Measurements from ENCODE around the gene CXCR6. TPM values are rescaled to one million over a fixed set of nuclear protein-coding genes. Genes with fewer than 3 reads are reported as not detected.
"Not testable (repeated sequence)": the region's sequence is repeated elsewhere in the genome, so short reads cannot be mapped to it uniquely, and the experiment has no call there.

The CXCR6 gene
- total RNA-seq, 1 donor from 2014 or later, result 15.2 TPM

GRCh38 chr3:45986303-45986982, 43.2 kb downstream of the CXCR6 start:
- H3K36me3 Mint-ChIP-seq (ENCODE audit: low read depth), result peaks cover 67% of the 10 kb centered on the region
- intact Hi-C loops (cut with micrococcal nuclease), result no loop called here
- H3K9me3 Mint-ChIP-seq, result no peaks in the 10 kb centered on the region
- peaks cover 63% of the 10 kb centered on the region for H3K4me1 Mint-ChIP-seq
- H3K27ac Mint-ChIP-seq, result peak overlapping the region; percentile 18
- no peak overlapping the region for H3K4me3 Mint-ChIP-seq
- DNase-seq, result no peak
- no peaks in the 10 kb centered on the region for H3K27me3 Mint-ChIP-seq

DNA sequence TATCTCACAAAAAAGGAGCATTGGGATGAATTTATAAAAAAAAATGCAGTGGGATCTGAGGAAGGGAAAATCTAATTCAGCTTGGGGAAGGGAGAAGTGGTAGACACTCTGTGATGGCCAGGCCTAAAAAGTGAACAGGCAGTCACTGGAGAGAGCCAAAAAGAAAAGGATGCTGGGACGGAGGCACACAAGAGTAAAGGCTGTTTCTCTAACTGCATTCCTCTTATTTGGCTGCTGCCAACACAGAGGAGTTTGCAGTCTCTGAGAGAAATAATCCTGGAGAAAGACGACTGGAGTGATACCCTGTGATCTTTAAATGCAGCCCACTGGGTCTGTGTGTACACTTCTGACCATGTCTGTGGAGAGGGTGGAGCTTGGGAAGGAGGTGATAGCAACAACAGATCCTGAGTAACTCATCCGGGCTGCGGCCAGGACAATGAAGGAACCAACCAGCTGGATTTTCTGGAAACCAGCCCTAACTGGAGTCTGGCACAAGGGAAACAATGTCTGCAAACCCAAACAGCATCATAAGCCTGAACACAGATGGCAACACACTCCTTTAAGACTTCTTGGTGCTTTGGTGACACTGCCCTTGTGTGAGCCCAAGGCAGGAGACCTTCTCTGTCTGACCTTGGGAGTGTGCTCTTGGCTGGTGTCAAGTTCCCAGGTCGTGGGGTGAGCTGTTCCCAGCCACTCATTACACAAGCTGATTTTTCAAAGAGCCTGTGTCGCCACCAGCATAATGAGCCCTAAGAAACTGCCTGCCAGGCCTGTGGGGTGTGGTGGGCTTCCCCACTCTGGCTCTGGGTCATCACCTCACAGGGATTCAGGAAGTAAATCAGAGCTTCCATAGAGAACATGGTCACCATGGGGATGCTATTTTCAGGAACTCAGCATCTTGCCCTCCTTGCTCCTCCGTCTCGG, 44.4 kb downstream of the CXCR6 start:
- H3K4me3 Mint-ChIP-seq, result no peak overlapping the region
- DNase-seq, result no peak
- intact Hi-C loops (cut with micrococcal nuclease), result no loop called here
- peaks cover 68% of the 10 kb centered on the region for H3K4me1 Mint-ChIP-seq
- H3K27ac Mint-ChIP-seq, result peak overlapping the region; percentile 64
- H3K9me3 Mint-ChIP-seq, result no peaks in the 10 kb centered on the region
- no peaks in the 10 kb centered on the region for H3K27me3 Mint-ChIP-seq
- H3K36me3 Mint-ChIP-seq (ENCODE audit: low read depth), result peaks cover 65% of the 10 kb centered on the region

DNA sequence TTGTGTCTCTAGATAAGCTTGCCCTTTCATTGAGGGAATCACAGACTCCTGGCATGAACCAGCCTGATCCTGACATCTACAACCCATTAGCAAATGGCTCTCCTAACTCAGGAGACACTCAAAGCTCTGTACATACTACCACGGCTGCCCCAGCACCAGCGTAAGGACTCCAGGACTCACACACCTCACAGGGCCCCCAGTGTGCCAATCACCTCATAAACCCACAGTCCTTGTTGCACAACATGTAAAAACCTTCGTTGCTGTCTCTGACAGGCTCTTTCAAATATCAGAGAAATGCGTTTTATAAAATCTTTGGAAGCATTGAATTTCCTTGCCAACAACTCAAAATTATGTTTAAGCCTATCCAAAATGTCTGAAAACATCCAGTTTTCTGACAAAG, 45.1 kb downstream of the CXCR6 start:
- H3K27ac Mint-ChIP-seq, result peak overlapping the region; percentile 64
- no peak overlapping the region for H3K4me3 Mint-ChIP-seq
- no peak for DNase-seq
- H3K9me3 Mint-ChIP-seq, result peaks cover 6% of the 10 kb centered on the region
- H3K27me3 Mint-ChIP-seq, result no peaks in the 10 kb centered on the region
- intact Hi-C loops (cut with micrococcal nuclease), result no loop called here
- peaks cover 70% of the 10 kb centered on the region for H3K4me1 Mint-ChIP-seq
- H3K36me3 Mint-ChIP-seq (ENCODE audit: low read depth), result peaks cover 64% of the 10 kb centered on the region

DNA sequence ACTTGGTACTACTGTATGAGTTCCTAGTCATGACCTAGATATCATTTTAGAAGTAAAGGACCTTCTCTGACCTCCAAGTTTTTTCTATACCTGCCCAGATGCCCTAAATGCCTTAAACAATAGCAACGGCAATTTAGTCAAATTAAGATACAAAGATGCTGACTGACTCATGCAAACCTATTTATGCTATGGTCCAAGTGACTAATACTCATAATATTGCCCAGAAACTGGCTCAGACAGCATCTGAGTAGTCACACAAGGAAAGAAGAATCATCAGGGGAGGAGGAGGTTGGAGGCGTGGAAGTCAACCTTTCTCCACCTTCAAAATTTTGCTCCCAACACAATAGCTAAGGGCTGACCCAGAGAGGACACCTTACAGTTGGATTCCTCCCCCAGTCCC, 45.5 kb downstream of the CXCR6 start:
- no peaks in the 10 kb centered on the region for H3K27me3 Mint-ChIP-seq
- peaks cover 6% of the 10 kb centered on the region for H3K9me3 Mint-ChIP-seq
- DNase-seq, result no peak
- peaks cover 61% of the 10 kb centered on the region for H3K36me3 Mint-ChIP-seq (ENCODE audit: low read depth)
- peaks cover 72% of the 10 kb centered on the region for H3K4me1 Mint-ChIP-seq
- H3K27ac Mint-ChIP-seq, result peak overlapping the region; percentile 72
- H3K4me3 Mint-ChIP-seq, result no peak overlapping the region
- intact Hi-C loops (cut with micrococcal nuclease), result no loop called here

DNA sequence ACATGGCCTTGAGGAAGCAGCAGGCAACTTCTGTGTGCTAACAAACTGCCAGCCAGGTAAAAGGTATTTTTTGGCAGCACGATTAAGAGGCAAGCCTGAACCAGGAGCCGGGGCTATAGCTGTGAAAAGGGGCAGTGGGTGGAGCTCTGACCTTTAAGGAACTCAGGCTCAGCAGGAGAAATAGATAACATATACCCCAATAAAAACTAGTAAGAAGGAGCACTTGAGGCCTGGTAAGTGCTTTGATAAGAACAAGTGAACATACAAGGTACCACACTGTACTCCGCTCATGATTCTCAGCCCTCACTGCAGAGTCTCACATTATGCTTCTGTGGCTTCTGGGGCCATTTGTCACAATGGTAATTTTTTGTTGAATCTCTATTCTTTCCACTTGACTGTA, 46.9 kb downstream of the CXCR6 start:
- Mint-ChIP-seq H3K4me1 (peaks cover 73% of the 10 kb centered on the region), H3K36me3 (ENCODE audit: low read depth) (peaks cover 51% of the 10 kb centered on the region), H3K27me3 (no peaks in the 10 kb centered on the region), H3K27ac (peak overlapping the region; percentile 9), H3K4me3 (no peak overlapping the region), H3K9me3 (peaks cover 6% of the 10 kb centered on the region)
- DNase-seq, result no peak
- intact Hi-C loops (cut with micrococcal nuclease), result no loop called here

GRCh38 chr3:45991341-45991740, 48.1 kb downstream of the CXCR6 start:
- H3K4me1 Mint-ChIP-seq, result peaks cover 71% of the 10 kb centered on the region
- peaks cover 43% of the 10 kb centered on the region for H3K36me3 Mint-ChIP-seq (ENCODE audit: low read depth)
- DNase-seq, result no peak
- H3K4me3 Mint-ChIP-seq, result no peak overlapping the region
- H3K27me3 Mint-ChIP-seq, result no peaks in the 10 kb centered on the region
- intact Hi-C loops (cut with micrococcal nuclease), result no loop called here
- peak overlapping the region; percentile 63 for H3K27ac Mint-ChIP-seq
- peaks cover 6% of the 10 kb centered on the region for H3K9me3 Mint-ChIP-seq

DNA sequence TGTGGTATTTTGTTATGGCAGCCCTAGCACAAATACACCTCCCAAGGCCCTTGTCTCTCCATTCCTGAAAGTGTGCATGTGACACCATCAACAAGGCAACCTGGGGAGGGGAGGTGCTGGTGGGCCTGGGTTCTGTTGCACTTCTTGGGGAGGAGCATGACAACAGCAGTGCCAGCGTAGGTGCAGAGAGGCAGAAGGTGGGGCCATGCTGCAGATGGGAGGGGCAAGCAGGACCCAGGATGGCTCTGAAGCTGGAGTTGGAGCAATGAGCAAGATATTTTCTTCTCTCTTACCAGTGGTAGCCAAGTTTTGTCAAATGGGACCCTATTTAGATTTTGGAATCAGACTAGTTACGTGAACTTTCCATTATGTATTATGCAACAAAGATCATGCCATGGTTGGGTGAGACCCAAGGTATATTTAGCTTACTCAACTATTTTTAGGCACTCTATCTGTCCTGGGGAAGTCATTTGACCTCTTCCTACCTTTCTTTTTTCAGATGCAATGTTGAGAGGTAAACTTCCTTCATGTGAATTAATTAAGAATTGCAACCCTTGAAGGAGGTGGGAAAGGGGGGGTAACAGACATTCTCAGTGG, 49.0 kb downstream of the CXCR6 start:
- DNase-seq, result no peak
- intact Hi-C loops (cut with micrococcal nuclease), result loop anchor here (2.0 kb wide), 1 partner anchor 41 kb away; no protein-coding TSS in a partner anchor
- H3K36me3 Mint-ChIP-seq (ENCODE audit: low read depth), result peaks cover 37% of the 10 kb centered on the region

GRCh38 chr3:45992821-45993221, 49.6 kb downstream of the CXCR6 start:
- Mint-ChIP-seq H3K9me3 (peaks cover 6% of the 10 kb centered on the region), H3K27me3 (peaks cover under 1% of the 10 kb centered on the region), H3K27ac (peak overlapping the region; percentile 87), H3K4me1 (peaks cover 65% of the 10 kb centered on the region), H3K36me3 (ENCODE audit: low read depth) (peaks cover 34% of the 10 kb centered on the region), H3K4me3 (peak overlapping the region; percentile 69)
- intact Hi-C loops (cut with micrococcal nuclease), result loop anchor here (1.0 to 2.0 kb wide), 4 partner anchors 12 to 77 kb away; no protein-coding TSS in a partner anchor
- no peak for DNase-seq

More for the DNA sequence above, 49.0 kb downstream of the CXCR6 start:
- H3K4me3 Mint-ChIP-seq, result peak overlapping the region; percentile 25
- H3K27ac Mint-ChIP-seq, result peak overlapping the region; percentile 87
- H3K27me3 Mint-ChIP-seq, result no peaks in the 10 kb centered on the region
- peaks cover 6% of the 10 kb centered on the region for H3K9me3 Mint-ChIP-seq
- peaks cover 69% of the 10 kb centered on the region for H3K4me1 Mint-ChIP-seq

GRCh38 chr3:45993421-45994027, 50.3 kb downstream of the CXCR6 start:
- intact Hi-C loops (cut with micrococcal nuclease), result loop anchor here (1.0 to 2.0 kb wide), 5 partner anchors 12 to 77 kb away; no protein-coding TSS in a partner anchor
- H3K27ac Mint-ChIP-seq, result peak overlapping the region; percentile 87
- H3K27me3 Mint-ChIP-seq, result peaks cover 7% of the 10 kb centered on the region
- peaks cover 63% of the 10 kb centered on the region for H3K4me1 Mint-ChIP-seq
- peaks cover 30% of the 10 kb centered on the region for H3K36me3 Mint-ChIP-seq (ENCODE audit: low read depth)
- DNase-seq, result peak; percentile 81
- H3K4me3 Mint-ChIP-seq, result peak overlapping the region; percentile 69
- H3K9me3 Mint-ChIP-seq, result peaks cover 6% of the 10 kb centered on the region

- intact Hi-C loops (cut with micrococcal nuclease), result loop anchor here (1.0 to 2.0 kb wide), 3 partner anchors 24 to 71 kb away; partner anchors contain the start of gene CXCR6
- Mint-ChIP-seq H3K36me3 (ENCODE audit: low read depth) (peaks cover 28% of the 10 kb centered on the region), H3K4me1 (peaks cover 57% of the 10 kb centered on the region), H3K4me3 (peak overlapping the region; percentile 89), H3K27ac (peak overlapping the region; percentile 96), H3K27me3 (peaks cover 14% of the 10 kb centered on the region), H3K9me3 (peaks cover 8% of the 10 kb centered on the region)
- peak; percentile 82 for DNase-seq
Measured at GRCh38 chr3:45994419-45995235, 51.4 kb downstream of the CXCR6 start.

DNA sequence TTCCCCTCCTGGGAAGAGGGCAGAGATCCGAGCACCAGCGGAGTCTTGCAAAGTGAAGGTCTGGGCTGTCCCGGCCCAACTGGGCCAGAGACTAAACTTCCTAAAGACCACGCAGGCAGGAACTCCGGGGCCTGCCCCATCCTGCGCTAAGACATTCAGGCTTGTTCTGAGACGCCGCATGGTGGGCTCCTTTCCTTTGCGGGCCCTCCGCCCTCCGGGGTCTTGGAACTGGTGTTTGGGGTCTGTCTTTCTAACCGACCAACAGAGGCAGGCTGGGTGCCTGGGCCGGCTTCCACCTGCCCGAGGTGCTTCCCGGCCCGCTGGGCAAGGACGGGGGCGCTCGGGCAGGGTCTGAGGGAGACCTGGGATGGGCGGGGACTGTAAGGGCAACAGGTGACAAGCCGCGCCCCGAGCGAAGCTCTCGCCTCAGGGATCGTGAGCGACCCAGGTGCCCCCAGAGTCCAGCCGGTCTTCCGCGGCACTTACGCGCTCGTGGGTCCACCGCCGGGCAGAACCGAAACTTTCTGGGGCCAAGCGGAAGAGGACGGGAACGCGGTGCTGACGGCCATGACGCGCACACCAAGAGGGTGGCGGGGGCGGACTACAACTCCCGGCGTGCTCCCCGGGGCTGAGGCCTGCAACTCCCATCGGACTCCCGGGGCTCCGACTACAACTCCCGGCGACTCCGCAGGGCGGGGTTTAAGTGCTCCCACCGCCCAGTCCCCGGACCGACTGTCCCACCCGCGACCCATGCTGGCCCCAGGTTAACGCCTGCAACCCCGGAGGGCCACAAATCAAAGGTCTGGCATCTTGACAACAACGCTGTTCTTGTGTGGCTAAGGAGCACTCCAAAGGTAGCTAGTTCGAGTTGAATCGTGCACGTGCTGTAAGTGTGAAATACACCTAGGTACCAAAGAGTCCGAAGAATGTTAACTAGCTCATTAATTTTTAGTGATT, 52.2 kb downstream of the CXCR6 start, which contains the start of gene FYCO1:
Gene FYCO1, minus strand, starts transcription at position 589 of the 957 bp plus-strand sequence. CDS start 10,914 bp downstream, outside the sequence.
- Mint-ChIP-seq H3K27me3 (peaks cover 22% of the 10 kb centered on the region), H3K36me3 (ENCODE audit: low read depth) (peaks cover 20% of the 10 kb centered on the region), H3K4me1 (peaks cover 50% of the 10 kb centered on the region), H3K9me3 (peaks cover 17% of the 10 kb centered on the region), H3K27ac (peak within 1 kb of the TSS; percentile 96), H3K4me3 (peak within 1 kb of the TSS; percentile 89)
- DNase-seq, result peak; percentile 96
- intact Hi-C loops (cut with micrococcal nuclease), result loop anchor here (1.0 to 2.0 kb wide), 3 partner anchors 23 to 70 kb away; partner anchors contain the start of gene CXCR6

DNA sequence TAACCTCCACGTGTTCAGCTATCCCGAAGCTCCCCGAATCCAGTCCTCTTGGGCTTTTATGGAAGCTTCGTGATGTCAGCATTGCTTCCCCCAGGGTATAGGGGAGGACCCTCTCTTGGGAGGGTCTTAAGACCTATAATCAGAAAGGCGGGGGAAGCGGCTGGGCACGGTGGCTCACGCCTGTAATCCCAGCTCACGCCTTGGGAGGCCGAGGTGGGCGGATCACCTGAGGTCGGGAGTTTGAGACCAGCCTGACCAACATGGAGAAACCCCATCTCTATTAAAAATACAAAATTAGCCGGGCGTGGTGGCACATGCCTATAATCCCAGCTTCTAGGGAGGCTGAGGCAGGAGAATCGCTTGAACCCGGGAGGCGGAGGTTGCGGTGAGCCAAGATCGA, 54.2 kb downstream of the CXCR6 start:
- peaks cover 18% of the 10 kb centered on the region for H3K9me3 Mint-ChIP-seq
- H3K27me3 Mint-ChIP-seq, result peaks cover 23% of the 10 kb centered on the region
- H3K4me1 Mint-ChIP-seq, result peaks cover 36% of the 10 kb centered on the region
- DNase-seq; H3K36me3 Mint-ChIP-seq (ENCODE audit: low read depth); H3K27ac Mint-ChIP-seq; H3K4me3 Mint-ChIP-seq; intact Hi-C loops (cut with micrococcal nuclease): not testable (repeated sequence)

All from activated CD4-positive, alpha-beta T cell treated with anti-CD3 and anti-CD28 coated beads, Interleukin-2, amount 10 ng/mL, durations not matched to agents 24 days and 14 days (primary cell).